AG08396 (cell line): ENCODE measurements around the gene MLEC.
"Not testable (repeated sequence)": the region's sequence is repeated elsewhere in the genome, so short reads cannot be mapped to it uniquely, and the experiment has no call there.

ENCODE experiments used
- DNase-seq: peaks from one replicate; pipeline ENCODE4 v3.0.0; 2012; ENCODE audit warnings: low spot score, mixed read lengths

Gene MLEC

DNA sequence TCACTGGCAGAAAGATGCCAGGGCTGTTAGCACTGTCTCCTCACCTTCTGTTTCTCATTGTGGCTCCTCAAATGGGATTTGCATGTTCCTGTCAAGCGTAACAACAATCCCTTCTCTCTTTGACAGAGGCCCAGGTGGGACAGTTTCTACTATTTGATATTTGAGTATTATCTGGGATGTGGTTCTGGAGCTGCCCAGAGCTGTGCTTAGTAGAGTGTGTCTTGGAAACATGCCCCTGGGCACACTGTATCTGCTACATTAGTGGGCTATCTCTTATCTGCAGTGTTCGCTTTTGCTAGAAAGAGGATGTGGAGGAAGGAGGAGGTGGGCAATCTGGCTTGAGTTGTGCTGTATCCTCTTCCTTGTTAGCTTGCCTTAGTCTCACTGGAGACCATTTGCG lies 34.9 kb downstream of the MLEC start:
- DNase-seq, result no peak

DNA sequence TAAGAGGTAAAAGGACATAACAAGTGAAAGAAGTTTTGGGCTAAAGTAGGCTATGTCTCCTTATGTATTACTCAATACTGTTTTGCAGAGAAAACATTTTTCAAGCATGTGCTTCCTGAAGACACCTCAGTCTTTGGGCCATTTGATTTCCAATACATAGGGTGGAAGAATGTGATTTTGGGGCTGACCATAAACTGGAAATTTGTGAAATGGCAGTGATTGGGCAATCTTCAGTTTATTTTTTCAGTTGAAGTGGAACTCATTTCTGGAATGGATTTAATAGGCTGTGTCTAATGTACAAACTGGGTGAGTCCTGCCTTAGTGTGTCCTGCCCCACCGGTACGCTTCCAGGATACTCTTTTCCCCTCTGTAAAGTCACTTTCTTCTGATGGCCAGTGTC lies 35.8 kb downstream of the MLEC start:
- DNase-seq, result no peak

DNA sequence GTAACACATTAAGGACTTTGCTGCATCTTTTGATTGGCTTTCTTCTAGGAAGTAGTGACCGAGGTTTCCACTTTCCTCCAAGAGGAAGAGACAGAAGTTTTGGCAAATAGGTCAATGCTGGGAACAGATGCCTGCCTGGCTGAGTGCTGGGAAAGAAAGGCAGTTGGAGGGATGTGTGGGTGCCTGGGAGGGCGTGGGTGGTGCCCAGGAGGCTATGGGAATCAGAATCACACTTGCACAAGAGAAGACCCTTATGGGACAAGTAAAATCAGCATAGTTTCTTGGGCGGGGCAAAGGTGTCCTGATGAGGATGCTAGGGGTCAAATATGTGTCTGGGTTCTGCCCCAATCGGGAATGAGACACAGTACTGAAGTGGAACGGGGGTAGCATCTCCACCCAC lies 37.8 kb downstream of the MLEC start:
- no peak for DNase-seq

DNA sequence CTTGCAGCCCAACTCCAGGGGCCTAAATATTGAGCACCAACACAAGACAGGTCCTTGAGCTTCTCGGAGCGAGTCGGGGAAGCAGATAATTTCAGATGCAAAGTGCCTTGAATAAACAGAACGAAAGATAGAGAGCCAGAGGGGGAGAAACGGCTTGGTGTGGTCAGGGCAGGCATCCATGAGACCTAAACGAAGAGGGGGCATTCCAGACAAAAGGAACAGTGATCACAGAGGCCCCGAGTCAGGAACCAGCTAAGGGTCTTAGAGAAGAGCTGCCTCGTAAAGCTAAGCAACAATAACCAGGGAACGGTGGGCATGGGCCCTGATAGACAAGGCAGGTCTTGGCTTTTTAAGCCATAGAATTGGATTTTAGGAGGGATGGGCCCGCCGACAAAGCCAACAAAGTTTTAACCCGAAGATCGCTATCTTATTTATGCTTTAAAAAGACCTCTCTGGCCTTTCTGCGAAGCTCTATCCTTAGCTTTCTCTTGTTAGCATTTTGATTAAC lies 38.3 kb downstream of the MLEC start:
- DNase-seq, result no peak

DNA sequence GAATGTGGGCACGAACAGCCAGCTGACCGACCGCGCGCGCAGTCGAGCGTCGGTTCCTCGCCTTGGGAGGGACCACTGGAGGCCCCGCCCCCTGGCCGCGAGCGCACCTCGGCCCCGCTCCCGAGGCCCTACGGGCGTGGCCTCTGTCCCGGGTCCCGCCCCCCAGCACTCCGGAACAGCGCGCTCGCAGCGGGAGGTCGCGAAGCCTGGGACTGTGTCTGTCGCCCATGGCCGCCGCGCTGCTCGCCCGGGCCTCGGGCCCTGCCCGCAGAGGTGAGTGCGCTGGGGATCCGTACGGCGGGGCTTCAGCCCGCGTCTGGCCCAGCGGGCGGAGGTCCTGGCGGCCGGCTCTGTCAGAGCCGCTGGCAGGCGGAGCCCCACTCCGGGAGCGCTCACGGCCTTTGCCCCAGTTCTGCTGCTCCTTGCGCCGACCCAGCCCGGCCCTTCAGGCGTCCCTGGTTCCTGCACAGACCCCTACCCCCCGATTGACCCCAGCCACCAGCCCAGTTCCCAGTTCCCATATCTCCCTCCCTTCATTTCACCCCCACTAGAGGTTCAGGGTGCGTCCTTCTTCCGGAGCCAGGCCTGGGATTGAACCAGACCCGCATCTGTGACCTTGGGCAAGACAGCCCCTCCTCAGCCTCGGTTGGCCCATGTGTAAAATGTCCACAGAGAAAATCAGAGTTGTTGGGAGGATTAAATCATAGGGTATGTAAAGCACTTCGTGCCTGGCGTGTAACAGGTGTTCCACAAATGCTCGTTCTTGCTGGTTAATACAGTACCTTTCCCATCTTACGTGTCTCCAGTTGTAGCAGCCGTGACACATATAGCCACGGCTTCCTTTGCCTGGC lies 38.9 kb downstream of the MLEC start, which contains the start of gene ACADS:
Gene ACADS (plus strand): TSS at position 168 of the 851 bp plus-strand sequence. CDS start 60 bp downstream, at position 228.
- DNase-seq, result peak; percentile 99

DNA sequence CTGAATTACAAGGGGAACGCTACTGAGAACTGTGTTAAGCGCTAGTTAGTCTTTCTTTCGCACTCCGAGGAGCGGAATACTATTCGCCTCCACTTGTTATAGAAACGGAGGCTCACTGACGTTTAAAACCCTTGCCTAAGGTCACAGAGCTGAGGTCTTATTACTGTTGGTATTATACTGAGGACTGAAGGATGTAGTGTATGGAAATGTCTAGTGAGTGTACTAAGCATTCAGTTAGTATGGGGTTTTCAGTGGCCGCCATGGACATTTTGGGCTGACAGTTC lies 39.5 kb downstream of the MLEC start:
- no peak for DNase-seq

DNA sequence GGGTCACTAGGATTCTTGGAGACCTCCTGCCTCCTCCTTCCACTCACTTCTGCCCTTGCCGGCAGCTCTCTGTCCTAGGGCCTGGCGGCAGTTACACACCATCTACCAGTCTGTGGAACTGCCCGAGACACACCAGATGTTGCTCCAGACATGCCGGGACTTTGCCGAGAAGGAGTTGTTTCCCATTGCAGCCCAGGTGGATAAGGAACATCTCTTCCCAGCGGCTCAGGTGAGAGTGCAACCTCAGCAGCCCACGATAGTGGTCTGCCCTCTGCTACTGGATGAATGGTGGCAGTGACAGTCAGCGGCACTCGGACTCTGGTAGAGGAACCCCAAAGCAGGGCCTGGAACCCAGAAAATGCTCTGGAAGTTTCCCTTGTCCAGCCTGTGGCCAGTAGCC lies 40.0 kb downstream of the MLEC start:
- DNase-seq, result no peak

DNA sequence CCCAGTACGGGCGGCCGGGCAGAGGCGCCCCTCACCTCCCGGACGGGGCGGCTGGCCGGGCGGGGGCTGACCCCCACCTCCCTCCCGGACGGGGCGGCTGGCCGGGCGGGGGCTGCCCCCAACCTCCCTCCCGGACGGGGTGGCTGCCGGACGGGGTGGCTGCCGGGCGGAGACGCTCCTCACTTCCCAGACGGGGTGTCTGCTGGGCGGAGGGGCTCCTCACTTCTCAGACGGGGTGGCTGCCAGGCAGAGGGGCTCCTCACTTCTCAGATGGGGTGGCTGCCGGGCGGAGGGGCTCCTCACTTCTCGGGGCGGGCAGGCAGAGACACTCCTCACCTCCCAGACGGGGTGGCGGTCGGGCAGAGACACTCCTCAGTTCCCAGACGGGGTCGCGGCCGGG lies 45.2 kb downstream of the MLEC start:
- DNase-seq, result not testable (repeated sequence)

DNA sequence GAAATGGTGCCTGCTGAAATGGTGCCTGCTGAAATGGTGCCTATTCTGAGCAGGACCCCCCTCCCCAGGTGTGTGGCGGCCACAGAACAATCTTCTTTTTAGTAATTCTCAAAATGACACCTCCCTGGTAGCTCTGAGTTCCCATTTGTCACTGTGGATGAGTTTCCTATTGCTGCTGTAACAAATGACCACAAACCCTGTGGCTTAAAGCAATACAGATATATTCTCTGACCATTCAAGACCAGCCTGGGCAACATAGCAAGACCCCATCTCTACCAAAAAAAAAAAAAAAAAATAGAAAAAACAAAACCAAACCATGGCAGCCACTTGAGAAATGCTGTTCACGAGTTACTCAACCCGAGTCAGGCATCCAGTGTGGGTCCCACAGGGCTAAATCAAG lies 46.6 kb downstream of the MLEC start:
- no peak for DNase-seq

DNA sequence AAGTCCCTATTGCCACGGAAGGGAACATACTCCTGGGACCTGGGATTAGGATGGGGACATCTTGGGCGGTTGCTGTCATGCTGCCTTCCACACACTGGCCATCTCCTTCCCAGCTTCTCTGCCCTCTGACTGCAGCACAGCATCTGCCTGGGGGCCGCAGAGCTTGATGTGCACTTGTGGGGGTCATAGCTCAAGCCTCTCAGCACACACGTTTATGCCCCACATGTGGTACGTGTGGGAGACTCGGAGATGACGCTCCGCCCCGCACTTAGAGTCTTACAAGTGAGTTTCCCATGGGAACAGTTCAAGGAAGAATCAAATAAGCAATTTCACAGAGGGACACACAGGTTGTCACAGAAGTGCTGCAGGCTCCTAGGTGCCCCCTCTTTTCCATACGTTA lies 47.3 kb downstream of the MLEC start:
- DNase-seq, result no peak

DNA sequence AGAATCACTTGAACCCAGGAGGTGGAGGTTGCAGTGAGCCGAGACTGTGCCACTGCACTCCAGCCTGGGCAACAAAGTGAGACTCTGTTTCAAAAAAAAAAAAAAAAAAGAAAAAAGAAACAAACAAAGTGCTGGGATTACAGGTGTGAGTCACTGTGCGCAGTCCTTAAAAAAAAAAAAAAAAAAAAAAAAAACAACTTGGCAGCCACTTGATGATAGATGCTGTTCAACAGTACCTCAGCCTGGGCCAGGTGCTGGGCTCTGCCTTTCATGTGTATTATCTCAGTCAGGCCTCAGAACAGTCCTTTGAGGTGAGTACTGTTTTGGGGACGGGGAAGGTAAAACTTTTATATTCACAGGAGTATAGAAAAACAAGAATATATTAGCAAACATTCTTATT lies 48.2 kb downstream of the MLEC start:
- no peak for DNase-seq

DNA sequence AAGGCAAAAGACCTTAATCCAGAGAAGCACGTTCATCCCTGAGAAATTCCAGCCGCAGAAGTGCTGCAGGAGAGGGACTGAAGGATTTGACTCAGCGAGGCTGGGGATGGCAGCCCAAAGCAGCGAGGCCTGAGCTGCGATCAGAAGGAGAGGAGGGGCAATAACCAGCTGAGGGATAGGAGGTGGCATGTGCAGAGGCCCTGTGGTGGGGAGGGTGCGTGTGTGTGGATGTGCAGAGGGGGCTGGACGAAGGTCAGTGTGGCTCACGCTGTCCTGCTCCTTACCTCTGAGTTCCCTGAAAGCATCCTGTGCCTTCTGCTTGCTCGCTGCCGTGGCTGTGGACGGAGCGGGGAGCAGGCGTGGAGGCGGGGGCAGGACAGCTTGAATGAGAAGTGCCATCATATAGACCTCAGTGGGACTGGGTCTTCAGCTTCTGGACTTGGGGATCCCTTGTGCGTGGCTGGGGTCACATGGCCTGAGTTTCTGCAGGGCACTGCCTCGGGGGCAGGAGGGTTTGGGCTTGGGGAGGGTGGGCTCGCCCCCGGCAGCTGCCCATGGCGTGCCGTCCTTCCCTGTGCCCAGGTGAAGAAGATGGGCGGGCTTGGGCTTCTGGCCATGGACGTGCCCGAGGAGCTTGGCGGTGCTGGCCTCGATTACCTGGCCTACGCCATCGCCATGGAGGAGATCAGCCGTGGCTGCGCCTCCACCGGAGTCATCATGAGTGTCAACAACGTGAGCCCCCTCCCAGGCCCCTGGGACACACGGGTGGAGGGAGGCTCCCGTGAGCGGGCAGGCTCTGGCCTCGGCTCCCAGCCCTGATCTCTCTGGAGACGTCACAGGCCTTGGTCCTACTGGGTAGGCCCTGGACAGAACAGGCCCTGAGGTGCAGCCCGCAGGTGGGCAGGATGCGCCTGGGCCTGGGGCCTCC lies 49.7 kb downstream of the MLEC start:
- DNase-seq, result no peak

DNA sequence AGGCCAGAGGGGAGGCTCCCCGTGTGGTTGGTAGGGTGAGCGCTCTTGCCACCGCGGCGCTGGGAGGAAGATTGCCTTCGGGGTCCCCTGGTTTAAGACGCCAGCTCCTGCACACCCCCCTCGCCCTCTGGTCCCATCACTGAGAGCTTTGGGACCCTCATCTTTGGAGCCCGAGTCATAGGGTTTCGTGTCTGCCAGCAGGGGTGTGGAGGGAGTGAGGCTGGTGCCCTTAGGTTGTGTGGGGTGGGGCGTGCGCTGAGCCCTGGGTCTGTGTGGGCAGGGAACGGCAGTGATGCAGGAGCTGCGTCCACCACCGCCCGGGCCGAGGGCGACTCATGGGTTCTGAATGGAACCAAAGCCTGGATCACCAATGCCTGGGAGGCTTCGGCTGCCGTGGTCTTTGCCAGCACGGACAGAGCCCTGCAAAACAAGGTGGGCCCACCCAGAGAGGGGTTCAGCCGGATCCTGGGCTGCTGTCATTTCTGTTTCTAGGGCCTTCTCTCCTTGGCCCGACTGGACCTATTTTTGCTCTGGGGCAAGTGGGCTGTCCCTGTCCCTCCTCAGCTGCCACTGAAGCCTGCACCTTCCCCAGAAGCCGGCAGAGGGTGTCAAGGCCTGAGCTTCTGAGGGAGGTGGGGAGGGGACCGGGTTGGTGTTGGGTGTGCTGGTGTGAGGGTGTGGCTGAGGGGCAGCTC lies 50.8 kb downstream of the MLEC start:
- no peak for DNase-seq

DNA sequence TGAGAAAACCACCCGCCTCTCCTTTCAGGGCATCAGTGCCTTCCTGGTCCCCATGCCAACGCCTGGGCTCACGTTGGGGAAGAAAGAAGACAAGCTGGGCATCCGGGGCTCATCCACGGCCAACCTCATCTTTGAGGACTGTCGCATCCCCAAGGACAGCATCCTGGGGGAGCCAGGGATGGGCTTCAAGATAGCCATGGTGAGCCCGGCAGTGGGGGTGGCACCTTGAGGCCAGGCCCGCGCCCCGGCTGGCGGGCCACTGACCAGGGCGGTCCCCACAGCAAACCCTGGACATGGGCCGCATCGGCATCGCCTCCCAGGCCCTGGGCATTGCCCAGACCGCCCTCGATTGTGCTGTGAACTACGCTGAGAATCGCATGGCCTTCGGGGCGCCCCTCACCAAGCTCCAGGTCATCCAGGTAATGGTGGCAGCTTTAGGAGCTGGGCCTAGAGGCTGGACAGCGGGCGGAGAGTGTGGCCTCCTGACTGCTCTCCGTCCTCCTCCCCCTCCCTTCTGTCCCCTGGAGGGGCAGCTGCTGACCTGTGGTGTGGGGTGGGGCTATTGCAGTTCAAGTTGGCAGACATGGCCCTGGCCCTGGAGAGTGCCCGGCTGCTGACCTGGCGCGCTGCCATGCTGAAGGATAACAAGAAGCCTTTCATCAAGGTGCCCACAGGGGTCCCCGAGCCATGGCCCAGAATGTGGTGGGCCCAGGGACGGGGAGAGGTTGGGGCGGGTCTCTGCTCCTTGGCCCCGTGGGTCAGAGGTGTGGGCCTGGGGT lies 51.5 kb downstream of the MLEC start:
- no peak for DNase-seq

DNA sequence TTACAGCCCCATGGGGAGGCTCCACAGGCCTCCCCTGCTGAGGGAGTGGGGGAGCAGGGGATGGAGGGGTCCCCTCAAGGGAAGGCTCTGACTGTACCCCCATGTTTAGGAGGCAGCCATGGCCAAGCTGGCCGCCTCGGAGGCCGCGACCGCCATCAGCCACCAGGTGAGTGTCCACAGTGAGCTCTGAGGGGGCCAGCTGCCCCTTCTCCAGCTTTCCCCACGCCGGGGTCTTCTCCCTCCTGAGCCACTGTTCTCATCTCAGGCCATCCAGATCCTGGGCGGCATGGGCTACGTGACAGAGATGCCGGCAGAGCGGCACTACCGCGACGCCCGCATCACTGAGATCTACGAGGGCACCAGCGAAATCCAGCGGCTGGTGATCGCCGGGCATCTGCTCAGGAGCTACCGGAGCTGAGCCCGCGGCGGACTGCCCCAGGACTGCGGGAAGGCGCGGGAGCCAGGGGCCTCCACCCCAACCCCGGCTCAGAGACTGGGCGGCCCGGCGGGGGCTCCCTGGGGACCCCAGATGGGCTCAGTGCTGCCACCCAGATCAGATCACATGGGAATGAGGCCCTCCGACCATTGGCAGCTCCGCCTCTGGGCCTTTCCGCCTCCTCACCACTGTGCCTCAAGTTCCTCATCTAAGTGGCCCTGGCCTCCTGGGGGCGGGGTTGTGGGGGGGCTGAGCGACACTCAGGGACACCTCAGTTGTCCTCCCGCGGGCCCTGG lies 52.2 kb downstream of the MLEC start:
- no peak for DNase-seq

DNA sequence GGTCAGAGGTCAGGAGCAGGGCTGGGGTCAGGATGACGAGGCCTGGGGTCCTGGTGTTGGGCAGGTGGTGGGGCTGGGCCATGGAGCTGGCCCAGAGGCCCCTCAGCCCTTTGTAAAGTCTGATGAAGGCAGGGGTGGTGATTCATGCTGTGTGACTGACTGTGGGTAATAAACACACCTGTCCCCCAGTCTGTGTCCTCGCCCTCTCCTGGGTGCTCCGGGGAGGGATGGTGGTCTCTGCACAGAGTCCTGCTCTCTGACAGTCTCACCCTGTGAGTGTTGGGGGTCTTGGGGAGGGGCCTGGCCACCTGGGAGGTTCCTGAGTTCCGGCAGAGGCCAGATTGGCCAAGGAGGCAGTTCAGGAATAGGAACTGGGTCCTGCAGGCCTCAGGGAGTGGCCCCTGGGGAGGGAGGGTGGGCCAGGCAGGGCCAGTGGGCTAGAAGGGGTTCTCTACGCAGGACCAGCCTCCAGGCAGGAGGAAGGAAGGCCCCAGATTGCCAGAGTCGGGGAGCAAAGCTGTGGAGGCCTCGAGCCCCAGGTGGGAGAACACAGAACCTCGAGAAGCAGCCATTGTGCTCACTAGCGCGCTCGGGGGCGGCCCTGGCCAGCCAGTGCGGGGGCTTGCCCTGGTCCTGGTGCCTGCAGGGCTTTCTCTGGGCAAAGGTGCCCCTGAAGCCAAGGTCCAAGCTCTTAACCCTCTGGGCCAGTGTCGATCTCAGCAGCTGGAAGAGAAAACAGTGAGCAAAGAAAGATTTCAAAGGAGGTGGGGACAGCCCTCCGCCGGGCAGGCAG lies 53.1 kb downstream of the MLEC start:
- DNase-seq, result no peak

DNA sequence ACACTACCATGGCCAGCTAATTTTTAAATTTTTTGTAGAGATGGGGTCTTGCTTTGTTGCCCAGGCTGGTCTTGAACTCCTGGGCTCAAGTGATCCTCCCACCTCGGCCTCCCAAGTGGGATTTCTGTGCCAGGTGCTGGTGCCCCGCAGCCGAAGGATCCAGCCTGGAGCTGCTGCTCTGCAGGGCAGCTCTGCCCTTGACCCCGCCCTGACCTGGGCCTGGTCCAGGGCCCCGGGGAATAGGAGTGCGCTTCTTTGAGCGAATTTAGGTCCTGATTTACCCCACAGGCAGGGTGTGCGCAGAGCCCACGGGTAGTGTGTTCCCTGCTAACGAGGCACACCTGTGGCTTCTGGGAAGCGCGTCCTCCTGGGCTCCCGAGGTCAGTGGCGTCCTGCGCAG lies 53.9 kb downstream of the MLEC start:
- DNase-seq, result no peak

DNA sequence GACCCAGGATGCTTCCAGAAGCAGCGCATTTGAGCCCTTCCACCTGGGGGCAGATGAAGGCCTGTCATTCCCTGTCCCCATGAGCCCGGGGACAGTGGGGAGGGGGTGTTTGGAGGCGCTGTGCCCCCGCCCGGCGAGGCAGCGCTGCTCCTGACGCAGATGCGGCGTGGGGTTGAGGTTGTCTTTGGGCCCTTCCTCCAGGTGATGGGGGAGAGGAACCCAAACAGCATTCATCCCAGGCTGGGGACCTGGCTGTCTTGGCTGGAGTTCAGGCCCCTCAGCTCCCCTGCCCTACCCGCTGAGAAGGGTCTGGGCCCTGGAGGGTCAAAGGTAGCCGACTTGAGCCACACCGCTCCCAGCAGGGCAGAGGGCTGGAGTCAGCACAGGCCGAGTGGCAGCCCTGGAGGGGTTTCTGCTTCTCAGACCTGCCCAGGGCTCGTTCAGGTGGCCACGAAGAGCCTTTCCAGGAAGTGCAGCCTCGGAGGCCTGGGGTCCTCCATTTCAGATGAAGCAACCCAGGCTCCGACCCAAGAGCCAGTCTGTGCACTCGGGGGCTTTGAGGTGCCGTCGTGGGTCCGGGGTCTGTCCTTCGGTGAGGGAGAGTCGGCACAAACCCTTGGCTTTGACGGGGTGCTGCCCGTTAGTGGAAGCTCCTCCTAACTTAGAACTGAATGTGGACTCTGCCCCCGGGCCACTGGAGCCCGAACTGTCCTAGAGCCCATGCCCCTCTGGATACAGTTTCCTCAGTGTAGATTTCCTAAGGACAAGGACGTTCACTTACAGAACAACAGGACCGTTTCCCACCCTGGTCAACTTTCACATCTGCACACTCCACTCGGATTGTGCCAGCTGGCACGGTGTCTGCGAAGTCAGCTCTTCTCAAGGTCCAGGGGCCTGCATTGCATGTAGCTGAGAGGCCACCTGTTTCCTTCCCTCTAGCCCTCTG lies 54.8 kb downstream of the MLEC start:
- DNase-seq, result no peak

DNA sequence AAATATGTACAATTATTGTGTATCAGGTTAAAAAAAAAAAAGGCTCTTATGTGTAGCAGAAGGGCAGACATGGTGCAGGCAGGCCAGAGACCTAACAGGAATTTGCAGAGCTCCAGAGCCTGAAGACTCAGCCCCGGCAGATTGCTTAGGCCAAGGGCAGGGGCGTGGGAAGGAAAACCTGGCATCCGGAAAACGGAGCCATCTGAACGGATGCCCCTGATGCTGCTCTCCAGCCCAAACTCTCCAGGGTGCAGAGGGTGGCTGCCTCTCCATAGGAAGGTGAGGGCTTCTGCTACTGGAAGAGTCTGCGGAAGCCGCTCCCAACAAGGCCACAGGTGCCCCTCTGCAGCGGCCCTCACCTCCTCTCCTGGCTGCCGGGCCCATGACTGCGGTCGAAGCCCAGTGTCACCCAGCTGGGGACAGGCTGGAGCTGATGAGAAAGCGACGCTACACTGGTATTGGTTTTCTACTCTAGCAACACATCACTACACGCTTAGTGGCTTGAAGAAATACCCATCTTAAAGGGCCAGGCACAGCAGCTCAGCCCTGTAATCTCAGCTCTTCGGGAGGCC lies 58.1 kb downstream of the MLEC start:
- DNase-seq, result no peak
